GM18907 (cell line): ENCODE measurements around the gene IFIT1B.
"Not testable (repeated sequence)": the region's sequence is repeated elsewhere in the genome, so short reads cannot be mapped to it uniquely, and the experiment has no call there.

ENCODE experiments used
- ATAC-seq: cut with Tn5 transposase; IDR thresholded peaks from one replicate; pipeline ENCODE4 v1.9.1; 2021; ENCODE audit warnings: mild to moderate bottlenecking, moderate library complexity; ENCODE audit not compliant: unreplicated experiment

IFIT1B gene

DNA sequence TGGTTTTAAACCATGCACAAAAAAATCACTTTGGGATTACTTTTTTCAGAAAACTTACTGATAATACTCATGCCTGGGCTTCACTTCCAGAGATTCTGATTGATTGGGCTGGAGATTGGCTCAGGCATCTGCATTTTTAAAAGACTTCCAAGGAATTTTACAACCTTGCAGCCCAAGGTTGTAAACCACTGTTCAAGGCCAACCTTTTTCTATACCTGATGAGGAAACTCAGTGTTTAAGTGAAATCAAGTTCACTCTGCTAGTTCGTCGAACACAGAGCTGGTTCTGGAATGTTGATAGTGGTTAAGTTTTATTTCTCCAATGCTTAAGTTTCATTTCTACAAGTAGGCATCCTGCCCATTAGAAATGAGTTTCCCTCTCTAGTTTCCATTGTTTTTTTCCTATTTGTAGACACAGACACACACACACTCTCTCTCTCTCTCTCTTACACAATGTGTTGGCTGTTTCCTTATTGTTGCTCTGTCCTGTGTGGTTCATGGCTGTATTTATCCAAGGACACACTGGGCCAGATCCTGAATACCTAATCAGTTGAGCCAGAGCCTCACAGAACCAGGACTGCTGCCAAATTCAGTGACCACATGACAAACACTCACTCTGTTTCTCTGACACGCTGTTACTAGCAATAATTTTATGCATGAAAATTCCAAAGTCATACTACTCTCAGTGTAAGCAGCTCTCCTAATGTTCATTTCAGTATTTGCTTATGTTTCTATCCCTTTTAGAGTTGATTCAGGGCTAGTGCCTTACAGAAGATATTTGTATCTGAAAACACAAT, 3.7 kb upstream of the IFIT1B start:
- no peak for ATAC-seq

- no peak for ATAC-seq
Observed at GRCh38 chr10:89374713-89375141, 3.1 kb upstream of the IFIT1B start.

DNA sequence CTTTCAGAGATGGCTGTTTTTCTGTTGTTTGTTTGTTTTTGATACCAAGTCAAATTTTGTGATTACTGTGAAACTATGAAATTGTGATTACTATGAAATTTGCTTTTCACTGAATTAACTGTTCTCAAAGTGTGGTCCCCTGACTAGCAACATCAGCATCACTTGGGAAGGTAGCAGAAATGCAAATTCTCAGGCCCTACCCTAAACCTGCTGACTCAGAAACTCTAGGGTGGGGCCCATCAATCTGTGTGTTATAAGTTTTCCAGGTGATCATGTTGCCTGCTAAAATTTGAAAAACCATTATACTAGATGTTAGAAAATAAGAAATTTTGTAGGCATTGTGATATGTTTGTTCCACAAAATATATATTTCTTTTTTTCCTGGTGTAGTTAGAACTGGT, 1.2 kb downstream of the IFIT1B start:
- no peak for ATAC-seq

DNA sequence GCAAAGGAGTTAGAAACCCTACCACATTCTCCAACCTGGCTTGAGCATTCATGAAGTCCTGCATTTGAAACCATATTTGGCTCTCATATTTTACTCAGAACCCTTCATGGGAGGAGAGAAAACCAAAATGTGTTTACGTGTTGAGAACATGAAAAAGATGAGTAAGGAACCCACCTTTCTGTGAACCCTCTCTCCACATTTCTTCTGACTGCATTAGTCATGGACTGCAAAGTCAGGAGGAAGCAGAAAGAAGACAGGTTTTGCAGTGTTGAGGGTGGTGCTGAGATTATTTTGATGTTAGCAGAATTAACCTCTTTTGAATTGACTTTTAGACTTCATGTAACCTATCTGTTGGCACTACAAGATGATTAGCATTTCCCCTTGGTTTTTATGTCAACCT, 4.9 kb downstream of the IFIT1B start:
- ATAC-seq = no peak

GRCh38 chr10:89384474-89385340, 6.9 kb downstream of the IFIT1B start:
- no peak for ATAC-seq

DNA sequence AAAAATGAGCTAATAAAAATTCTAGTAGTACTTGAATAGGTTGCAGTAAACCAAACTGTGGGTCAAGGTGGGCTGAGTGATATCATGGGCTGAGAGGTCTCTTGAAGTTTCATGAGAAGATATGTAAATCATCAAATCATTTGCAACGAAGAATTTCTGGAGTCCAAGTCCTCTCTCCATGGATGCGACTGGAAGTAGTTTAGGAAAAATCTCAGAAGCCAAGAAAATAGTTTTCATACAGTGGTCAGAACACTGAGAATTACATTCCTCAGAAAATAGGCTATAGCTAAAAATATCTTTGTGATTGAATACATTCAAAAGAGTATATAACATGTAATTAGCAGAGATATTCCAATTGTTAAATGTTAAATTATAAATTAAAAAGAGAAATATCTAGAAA, 10.9 kb downstream of the IFIT1B start:
- no peak for ATAC-seq

- ATAC-seq = no peak
Observed at GRCh38 chr10:89389254-89389653, 11.4 kb downstream of the IFIT1B start.

DNA sequence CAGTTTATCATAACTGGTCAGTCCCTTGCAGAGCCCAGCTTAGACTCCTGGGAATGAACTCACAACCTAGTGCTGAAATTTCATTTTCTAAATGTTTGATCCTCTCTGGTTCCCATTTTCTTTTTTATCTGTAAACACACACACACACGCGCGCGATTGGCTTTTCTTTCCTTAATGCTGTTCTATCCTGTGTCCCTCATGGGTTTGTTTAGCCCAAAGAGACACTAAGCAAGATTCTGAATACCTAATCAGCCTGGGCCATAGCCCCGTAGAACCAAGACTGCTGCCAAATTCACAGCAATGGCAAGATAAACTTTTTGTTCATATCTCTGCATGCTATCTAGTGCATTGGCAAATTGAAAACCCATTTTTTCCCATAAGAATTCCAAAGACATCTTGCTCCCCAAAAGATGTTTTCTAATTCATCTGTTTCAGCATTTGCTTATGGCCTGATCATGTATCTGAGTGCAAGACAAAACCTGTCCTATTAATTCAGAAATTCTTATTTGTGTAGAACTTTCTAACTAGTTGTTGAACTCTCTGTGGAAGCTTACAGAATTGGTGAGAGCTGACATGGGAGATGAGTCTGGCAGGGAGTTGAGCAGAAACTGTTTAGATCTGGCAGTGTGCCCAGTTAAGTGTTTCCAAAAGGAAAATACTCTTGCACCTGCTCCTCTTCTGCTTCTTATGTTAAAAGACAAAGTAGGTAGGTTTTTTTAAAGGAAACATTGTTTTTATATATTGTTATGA, 12.8 kb downstream of the IFIT1B start:
- ATAC-seq = no peak

DNA sequence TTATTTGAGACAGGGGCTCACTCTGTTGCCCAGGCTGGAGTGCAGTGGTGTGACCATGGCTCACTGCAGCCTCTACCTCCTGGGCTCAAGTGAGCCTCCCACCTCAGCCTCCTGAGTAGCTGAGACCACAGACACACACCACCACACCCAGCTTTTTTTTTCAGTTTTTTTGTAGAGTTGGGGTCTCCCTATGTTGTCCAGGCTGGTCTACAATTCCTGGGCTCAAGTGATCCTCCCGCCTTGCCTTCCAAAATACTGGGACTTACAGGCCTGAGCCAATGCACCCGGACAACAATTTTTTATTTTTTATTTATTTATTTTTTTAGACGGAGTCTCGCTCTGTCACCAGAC, 13.3 kb downstream of the IFIT1B start:
- ATAC-seq = not testable (repeated sequence)

GRCh38 chr10:89391907-89392756, 14.3 kb downstream of the IFIT1B start, which contains the start of gene IFIT1:
IFIT1 (plus strand) TSS chr10:89392623; CDS start chr10:89392713, 90 bp downstream.
- ATAC-seq = peak; percentile 84

- ATAC-seq = peak; percentile 40
Observed at GRCh38 chr10:89392974-89393373, 15.1 kb downstream of the IFIT1B start.

- no peak for ATAC-seq
Observed at GRCh38 chr10:89393898-89394297, 16.0 kb downstream of the IFIT1B start.

DNA sequence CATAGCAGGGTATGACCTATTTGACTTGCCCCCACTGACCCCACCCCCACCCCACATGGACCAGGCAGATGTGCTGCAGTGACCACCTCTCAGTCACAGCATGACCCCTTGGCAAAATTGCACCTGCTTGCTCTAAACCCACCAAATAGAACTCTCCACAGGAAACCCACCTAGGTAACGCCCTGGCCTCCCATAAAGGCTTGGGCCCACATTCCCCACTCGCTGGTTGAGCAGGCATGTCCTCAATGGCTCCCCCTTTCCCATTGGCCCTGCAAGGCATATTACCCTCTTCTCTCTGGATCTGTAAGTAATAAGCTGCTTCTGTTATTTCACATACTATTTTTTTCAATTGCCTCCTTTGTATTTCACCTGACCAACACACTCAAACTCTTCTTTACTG, 17.3 kb downstream of the IFIT1B start:
- no peak for ATAC-seq

GRCh38 chr10:89398003-89398749, 20.3 kb downstream of the IFIT1B start:
- ATAC-seq = no peak

DNA sequence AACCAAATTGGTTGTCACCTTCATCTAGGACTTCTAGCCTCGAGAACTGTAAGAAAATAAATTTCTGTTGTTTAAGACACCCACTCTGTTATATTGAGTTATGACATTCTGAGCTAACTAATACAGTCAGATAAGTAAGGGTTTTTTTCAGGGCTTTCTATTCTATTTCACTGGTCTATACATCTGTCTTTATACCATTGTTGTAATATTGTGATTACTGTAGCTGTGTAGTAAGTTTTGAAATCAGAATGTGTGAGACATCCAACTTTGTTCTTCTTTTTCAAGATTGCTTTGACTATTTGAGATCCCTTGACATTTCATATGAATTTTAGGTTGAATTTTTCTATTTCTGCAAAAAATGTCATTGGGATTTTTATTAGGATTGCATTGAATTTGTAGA, 22.1 kb downstream of the IFIT1B start:
- no peak for ATAC-seq

- no peak for ATAC-seq
Observed at GRCh38 chr10:89403043-89403442, 25.2 kb downstream of the IFIT1B start.

GRCh38 chr10:89404104-89405047, 26.5 kb downstream of the IFIT1B start:
- no peak for ATAC-seq

DNA sequence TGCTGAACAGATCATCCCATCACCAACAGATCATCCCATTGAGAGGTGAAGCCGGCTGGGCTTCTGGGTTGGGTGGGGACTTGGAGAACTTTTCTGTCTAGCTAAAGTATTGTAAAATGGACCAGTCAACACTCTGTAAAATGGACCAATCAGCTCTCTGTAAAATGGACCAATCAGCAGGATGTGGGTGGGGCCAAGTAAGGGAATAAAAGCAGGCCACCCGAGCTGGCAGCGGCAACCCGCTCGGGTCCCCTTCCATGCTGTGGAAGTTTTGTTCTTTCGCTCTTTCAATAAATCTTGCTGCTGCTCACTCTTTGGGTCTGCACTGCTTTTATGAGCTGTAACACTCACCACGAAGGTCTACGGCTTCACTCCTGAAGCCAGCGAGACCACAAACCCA, 28.3 kb downstream of the IFIT1B start:
- ATAC-seq = not testable (repeated sequence)

- ATAC-seq = not testable (repeated sequence)
Observed at GRCh38 chr10:89407792-89408191, 29.9 kb downstream of the IFIT1B start.
